HepG2 (cell line): ENCODE results near the gene ATXN7L2. TPM values are rescaled to one million over a fixed set of nuclear protein-coding genes. Genes with fewer than 3 reads are reported as not detected.

Experiments used
- ERF ChIP-seq: IDR thresholded peaks from 2 replicates; pipeline ENCODE4 v1.6.1; 2018; ENCODE audit warnings: missing biosample characterization, missing genetic modification reagents
- HNF4A ChIP-seq: sonication (generic); formaldehyde crosslinking; IDR thresholded peaks from 2 replicates; pipeline ENCODE4 v1.4.0; 2020; ENCODE audit warnings: missing genetic modification reagents
- MBD4 ChIP-seq: IDR thresholded peaks from 2 replicates; pipeline ENCODE4 v1.6.1; 2012; ENCODE audit warnings: low read length, inconsistent platforms, borderline replicate concordance
- MXD4 ChIP-seq: IDR thresholded peaks from 2 replicates; pipeline ENCODE4 v1.6.1; 2016; ENCODE audit warnings: mild to moderate bottlenecking, missing biosample characterization, missing genetic modification reagents
- RARG ChIP-seq: sonication (generic); formaldehyde crosslinking; IDR thresholded peaks from 2 replicates; pipeline ENCODE4 v1.4.0; 2020; ENCODE audit warnings: low read depth, mild to moderate bottlenecking, missing genetic modification reagents
- SALL2 ChIP-seq: sonication (generic); formaldehyde crosslinking; IDR thresholded peaks from 2 replicates; pipeline ENCODE4 v1.8.1; 2023; ENCODE audit warnings: mild to moderate bottlenecking, missing genetic modification reagents, inconsistent platforms
- TSC22D2 ChIP-seq: sonication (generic); formaldehyde crosslinking; IDR thresholded peaks from 2 replicates; pipeline ENCODE4 v1.5.1; 2020; ENCODE audit warnings: missing genetic modification reagents, mild to moderate bottlenecking, borderline replicate concordance
- ZNF660 ChIP-seq: sonication (generic); formaldehyde crosslinking; IDR thresholded peaks from 2 replicates; pipeline ENCODE4 v1.5.1; 2020; ENCODE audit warnings: mild to moderate bottlenecking, low read depth, missing genetic modification reagents, borderline replicate concordance
- ZNF724P ChIP-seq: sonication (generic); formaldehyde crosslinking; IDR thresholded peaks from 2 replicates; pipeline ENCODE4 v1.8.0; 2022; ENCODE audit warnings: missing genetic modification reagents, borderline replicate concordance
- polyA plus RNA-seq, 8 experiments: library from polyadenylated mRNA; depleted of rRNA in 3 of 8; stranded (reverse) in 7 of 8; unstranded in 1 of 8; fragments of >200 nt; fragmentation: Illumina TruSeq in 4 of 8; extraction: Trizol in 4 of 8; gene quantifications; 2 replicates each; pipeline versions ENCODE4 v1.2.1 to v1.2.3, GENCODE V29; 2011 to 2016; ENCODE audit warnings: low read depth in 4 of 8, missing spikeins in 1 of 8, mixed read lengths in 1 of 8; ENCODE audit not compliant: insufficient read depth in 1 of 8
- total RNA-seq, 5 experiments: library from RNA; depleted of rRNA; stranded (reverse); fragments of >200 nt; fragmentation: Illumina TruSeq; extraction: Trizol; gene quantifications; 2 replicates each; pipeline ENCODE4 v1.2.3, GENCODE V29; 2016; ENCODE audit warnings: low read depth in 1 of 5
- TF ChIP-seq, protein P1 (sequence below): IDR thresholded peaks from 2 replicates; pipeline ENCODE4 v1.6.1; 2016; ENCODE audit warnings: missing biosample characterization, missing genetic modification reagents, low read depth
- TF ChIP-seq, protein P2 (sequence below): sonication (generic); formaldehyde crosslinking; IDR thresholded peaks from 2 replicates; pipeline ENCODE4 v1.4.0; 2020; ENCODE audit warnings: missing genetic modification reagents
- TF ChIP-seq, protein P3 (sequence below): sonication (generic); formaldehyde crosslinking; IDR thresholded peaks from 2 replicates; pipeline ENCODE4 v1.8.1; 2022; ENCODE audit warnings: mild to moderate bottlenecking, missing genetic modification reagents
- TF ChIP-seq, protein P4 (sequence below): sonication (generic); formaldehyde crosslinking; IDR thresholded peaks from 2 replicates; pipeline ENCODE4 v1.4.0; 2020; ENCODE audit warnings: low read depth, mild to moderate bottlenecking, missing genetic modification reagents
- TF ChIP-seq, protein P5 (sequence below): sonication (generic); formaldehyde crosslinking; IDR thresholded peaks from 2 replicates; pipeline ENCODE4 v1.4.0; 2020; ENCODE audit warnings: missing genetic modification reagents, borderline replicate concordance

The ATXN7L2 gene
- total and polyA plus RNA-seq, 2 of the 13 experiments (the other 11 are each of a cell fraction or from before 2014, with no cell fraction given): 2.7 to 2.8 TPM

DNA sequence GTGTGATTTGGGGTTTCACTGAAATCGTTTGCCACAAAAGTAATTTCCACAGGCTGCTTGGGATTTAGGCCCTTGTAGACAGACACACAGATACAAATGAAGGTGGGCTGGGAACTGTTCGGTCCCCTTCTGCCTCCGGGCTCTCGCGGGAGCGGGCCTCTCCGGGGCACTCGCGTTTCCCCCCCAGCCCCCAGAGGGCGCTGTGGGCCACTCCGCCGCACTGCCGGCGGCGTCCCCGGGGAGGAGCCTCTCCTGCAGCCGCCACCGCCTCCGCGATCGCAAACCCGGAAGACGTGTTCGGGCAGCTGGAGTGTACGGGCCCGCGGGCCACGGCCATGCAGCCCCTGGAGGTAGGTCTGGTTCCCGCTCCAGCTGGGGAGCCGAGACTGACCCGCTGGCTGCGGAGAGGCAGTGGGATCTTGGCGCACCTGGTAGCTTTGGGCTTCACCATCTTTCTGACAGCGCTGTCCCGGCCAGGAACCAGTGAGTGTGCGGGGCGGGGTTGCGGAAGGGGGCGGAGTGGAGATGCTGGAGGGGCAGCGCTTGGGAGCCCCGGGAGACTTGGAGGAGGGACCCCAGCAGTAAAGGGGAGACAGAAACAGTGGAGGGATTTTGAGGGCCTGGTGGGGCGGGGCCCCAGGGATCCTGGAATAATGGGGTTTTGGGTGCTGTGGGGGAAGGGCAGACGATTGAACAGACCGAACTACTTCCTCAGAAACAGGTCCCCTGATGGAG lies 10.3 kb downstream of the ATXN7L2 start, which contains the start of gene CYB561D1 (continued):
- TF ChIP-seq ERF (CRISPR knock-in tag) (peak; percentile 88; the same call in 1 of the 2 replicates), ZNF660 (CRISPR knock-in tag) (no peak), MBD4 (no peak), ZNF724P (CRISPR knock-in tag) (no peak), MXD4 (peak; percentile 92), RARG (CRISPR knock-in tag) (no peak), TSC22D2 (CRISPR knock-in tag) (peak; percentile 65; the same call in 1 of the 2 replicates), HNF4A (CRISPR knock-in tag) (no peak), SALL2 (CRISPR knock-in tag) (no peak)
- TF ChIP-seq, protein P1, sequence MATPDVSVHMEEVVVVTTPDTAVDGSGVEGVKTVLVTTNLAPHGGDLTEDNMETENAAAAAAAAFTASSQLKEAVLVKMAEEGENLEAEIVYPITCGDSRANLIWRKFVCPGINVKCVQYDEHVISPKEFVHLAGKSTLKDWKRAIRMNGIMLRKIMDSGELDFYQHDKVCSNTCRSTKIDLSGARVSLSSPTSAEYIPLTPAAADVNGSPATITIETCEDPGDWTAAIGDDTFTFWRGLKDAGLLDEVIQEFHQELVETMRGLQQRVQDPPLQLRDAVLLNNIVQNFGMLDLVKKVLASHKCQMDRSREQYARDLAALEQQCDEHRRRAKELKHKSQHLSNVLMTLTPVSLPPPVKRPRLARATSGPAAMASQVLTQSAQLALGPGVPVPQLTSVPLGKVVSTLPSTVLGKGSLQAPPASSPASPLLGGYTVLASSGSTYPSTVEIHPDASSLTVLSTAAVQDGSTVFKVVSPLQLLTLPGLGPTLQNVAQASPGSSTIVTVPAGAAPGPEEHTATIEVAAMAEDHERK: peak; percentile 53; the same call in 1 of the 2 replicates
- TF ChIP-seq, protein P2, sequence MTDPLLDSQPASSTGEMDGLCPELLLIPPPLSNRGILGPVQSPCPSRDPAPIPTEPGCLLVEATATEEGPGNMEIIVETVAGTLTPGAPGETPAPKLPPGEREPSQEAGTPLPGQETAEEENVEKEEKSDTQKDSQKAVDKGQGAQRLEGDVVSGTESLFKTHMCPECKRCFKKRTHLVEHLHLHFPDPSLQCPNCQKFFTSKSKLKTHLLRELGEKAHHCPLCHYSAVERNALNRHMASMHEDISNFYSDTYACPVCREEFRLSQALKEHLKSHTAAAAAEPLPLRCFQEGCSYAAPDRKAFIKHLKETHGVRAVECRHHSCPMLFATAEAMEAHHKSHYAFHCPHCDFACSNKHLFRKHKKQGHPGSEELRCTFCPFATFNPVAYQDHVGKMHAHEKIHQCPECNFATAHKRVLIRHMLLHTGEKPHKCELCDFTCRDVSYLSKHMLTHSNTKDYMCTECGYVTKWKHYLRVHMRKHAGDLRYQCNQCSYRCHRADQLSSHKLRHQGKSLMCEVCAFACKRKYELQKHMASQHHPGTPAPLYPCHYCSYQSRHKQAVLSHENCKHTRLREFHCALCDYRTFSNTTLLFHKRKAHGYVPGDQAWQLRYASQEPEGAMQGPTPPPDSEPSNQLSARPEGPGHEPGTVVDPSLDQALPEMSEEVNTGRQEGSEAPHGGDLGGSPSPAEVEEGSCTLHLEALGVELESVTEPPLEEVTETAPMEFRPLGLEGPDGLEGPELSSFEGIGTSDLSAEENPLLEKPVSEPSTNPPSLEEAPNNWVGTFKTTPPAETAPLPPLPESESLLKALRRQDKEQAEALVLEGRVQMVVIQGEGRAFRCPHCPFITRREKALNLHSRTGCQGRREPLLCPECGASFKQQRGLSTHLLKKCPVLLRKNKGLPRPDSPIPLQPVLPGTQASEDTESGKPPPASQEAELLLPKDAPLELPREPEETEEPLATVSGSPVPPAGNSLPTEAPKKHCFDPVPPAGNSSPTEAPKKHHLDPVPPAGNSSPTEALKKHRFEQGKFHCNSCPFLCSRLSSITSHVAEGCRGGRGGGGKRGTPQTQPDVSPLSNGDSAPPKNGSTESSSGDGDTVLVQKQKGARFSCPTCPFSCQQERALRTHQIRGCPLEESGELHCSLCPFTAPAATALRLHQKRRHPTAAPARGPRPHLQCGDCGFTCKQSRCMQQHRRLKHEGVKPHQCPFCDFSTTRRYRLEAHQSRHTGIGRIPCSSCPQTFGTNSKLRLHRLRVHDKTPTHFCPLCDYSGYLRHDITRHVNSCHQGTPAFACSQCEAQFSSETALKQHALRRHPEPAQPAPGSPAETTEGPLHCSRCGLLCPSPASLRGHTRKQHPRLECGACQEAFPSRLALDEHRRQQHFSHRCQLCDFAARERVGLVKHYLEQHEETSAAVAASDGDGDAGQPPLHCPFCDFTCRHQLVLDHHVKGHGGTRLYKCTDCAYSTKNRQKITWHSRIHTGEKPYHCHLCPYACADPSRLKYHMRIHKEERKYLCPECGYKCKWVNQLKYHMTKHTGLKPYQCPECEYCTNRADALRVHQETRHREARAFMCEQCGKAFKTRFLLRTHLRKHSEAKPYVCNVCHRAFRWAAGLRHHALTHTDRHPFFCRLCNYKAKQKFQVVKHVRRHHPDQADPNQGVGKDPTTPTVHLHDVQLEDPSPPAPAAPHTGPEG (CRISPR knock-in tag): peak; percentile 49; the same call in 1 of the 2 replicates
- TF ChIP-seq, protein P3, sequence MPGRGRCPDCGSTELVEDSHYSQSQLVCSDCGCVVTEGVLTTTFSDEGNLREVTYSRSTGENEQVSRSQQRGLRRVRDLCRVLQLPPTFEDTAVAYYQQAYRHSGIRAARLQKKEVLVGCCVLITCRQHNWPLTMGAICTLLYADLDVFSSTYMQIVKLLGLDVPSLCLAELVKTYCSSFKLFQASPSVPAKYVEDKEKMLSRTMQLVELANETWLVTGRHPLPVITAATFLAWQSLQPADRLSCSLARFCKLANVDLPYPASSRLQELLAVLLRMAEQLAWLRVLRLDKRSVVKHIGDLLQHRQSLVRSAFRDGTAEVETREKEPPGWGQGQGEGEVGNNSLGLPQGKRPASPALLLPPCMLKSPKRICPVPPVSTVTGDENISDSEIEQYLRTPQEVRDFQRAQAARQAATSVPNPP (CRISPR knock-in tag): peak; percentile 80; the same call in 1 of the 2 replicates
- TF ChIP-seq, protein P4, sequence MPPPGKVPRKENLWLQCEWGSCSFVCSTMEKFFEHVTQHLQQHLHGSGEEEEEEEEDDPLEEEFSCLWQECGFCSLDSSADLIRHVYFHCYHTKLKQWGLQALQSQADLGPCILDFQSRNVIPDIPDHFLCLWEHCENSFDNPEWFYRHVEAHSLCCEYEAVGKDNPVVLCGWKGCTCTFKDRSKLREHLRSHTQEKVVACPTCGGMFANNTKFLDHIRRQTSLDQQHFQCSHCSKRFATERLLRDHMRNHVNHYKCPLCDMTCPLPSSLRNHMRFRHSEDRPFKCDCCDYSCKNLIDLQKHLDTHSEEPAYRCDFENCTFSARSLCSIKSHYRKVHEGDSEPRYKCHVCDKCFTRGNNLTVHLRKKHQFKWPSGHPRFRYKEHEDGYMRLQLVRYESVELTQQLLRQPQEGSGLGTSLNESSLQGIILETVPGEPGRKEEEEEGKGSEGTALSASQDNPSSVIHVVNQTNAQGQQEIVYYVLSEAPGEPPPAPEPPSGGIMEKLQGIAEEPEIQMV (CRISPR knock-in tag): 0 out of 2 replicates have a peak, but pooled peaks have one; percentile 22
- TF ChIP-seq, protein P5, sequence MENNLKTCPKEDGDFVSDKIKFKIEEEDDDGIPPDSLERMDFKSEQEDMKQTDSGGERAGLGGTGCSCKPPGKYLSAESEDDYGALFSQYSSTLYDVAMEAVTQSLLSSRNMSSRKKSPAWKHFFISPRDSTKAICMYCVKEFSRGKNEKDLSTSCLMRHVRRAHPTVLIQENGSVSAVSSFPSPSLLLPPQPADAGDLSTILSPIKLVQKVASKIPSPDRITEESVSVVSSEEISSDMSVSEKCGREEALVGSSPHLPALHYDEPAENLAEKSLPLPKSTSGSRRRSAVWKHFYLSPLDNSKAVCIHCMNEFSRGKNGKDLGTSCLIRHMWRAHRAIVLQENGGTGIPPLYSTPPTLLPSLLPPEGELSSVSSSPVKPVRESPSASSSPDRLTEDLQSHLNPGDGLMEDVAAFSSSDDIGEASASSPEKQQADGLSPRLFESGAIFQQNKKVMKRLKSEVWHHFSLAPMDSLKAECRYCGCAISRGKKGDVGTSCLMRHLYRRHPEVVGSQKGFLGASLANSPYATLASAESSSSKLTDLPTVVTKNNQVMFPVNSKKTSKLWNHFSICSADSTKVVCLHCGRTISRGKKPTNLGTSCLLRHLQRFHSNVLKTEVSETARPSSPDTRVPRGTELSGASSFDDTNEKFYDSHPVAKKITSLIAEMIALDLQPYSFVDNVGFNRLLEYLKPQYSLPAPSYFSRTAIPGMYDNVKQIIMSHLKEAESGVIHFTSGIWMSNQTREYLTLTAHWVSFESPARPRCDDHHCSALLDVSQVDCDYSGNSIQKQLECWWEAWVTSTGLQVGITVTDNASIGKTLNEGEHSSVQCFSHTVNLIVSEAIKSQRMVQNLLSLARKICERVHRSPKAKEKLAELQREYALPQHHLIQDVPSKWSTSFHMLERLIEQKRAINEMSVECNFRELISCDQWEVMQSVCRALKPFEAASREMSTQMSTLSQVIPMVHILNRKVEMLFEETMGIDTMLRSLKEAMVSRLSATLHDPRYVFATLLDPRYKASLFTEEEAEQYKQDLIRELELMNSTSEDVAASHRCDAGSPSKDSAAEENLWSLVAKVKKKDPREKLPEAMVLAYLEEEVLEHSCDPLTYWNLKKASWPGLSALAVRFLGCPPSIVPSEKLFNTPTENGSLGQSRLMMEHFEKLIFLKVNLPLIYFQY (CRISPR knock-in tag): peak; percentile 45; the same call in 1 of the 2 replicates
